Measurements from ENCODE around the gene TUBB6. TPM values are rescaled to one million over a fixed set of nuclear protein-coding genes. Genes with fewer than 3 reads are reported as not detected.

Gene TUBB6
- total RNA-seq, 1 donor from 2014 or later = 31.9 TPM

GRCh38 chr18:12291161-12291560, 16.9 kb upstream of the TUBB6 start:
- Mint-ChIP-seq H3K4me3 (no peak overlapping the region), H3K36me3 (ENCODE audit: low read depth) (no peaks in the 10 kb centered on the region), H3K4me1 (peaks cover 6% of the 10 kb centered on the region), H3K9me3 (no peaks in the 10 kb centered on the region), H3K27me3 (peaks cover 27% of the 10 kb centered on the region), H3K27ac (no peak overlapping the region)
- TF ChIP-seq CTCF (IDR thresholded peaks at IDR 0.05) = no peak
- CTCF ChIA-PET = no interaction called here
- POLR2A ChIA-PET = no interaction called here
- no peak for ATAC-seq (ENCODE audit: low read depth)
- DNase-seq = no peak
- intact Hi-C loops (cut with micrococcal nuclease) = no loop called here

DNA sequence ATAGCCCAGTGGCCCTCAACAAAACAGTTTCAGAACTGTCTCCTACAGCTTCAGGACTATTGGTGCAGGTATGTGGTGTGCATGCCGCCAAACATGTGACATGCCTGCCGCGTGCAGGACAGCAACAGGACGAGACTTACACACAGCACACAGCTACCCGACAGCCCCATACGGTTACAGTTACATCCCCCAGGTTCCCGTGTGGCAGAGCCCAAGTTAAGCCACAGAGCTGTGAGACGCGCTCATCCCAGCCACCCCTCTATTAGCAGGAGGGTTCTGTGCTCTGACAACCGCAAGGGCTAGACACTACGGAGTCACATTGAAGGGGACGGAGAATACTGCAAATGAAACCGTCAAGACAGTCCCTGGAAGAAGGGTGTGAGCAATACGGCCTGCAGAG, 16.4 kb upstream of the TUBB6 start:
- H3K4me1 Mint-ChIP-seq = peaks cover 6% of the 10 kb centered on the region

DNA sequence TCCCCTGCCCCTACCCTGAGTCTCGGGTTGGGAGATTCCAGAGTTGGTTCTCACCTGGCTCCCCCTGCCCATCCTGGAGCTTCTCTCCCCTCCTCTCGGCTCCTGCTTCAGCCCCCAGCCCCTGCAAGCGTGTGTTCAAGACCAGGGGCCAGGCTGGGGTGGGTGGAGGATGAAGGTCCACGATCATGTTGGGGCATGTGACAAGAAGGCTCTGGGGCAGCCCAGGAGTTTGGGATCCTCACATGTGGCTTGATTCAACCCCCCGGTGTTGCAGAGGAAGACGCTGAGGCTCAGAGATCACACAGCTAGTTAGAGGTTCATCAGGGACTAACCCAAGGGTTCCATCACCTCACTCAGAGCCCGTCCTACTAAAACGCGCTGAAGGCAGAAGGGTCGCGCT, 14.2 kb upstream of the TUBB6 start:
- no peaks in the 10 kb centered on the region for H3K4me1 Mint-ChIP-seq
- no peak for ATAC-seq (ENCODE audit: low read depth)
- H3K27me3 Mint-ChIP-seq = peaks cover 24% of the 10 kb centered on the region
- TF ChIP-seq CTCF (IDR thresholded peaks at IDR 0.05) = no peak
- POLR2A ChIA-PET = no interaction called here
- DNase-seq = no peak
- H3K27ac Mint-ChIP-seq = no peak overlapping the region
- CTCF ChIA-PET = no interaction called here
- H3K4me3 Mint-ChIP-seq = no peak overlapping the region
- H3K9me3 Mint-ChIP-seq = no peaks in the 10 kb centered on the region
- no peaks in the 10 kb centered on the region for H3K36me3 Mint-ChIP-seq (ENCODE audit: low read depth)
- intact Hi-C loops (cut with micrococcal nuclease) = no loop called here

More for the DNA sequence above, 16.4 kb upstream of the TUBB6 start:
- Mint-ChIP-seq H3K27me3 (peaks cover 32% of the 10 kb centered on the region), H3K9me3 (no peaks in the 10 kb centered on the region), H3K36me3 (ENCODE audit: low read depth) (no peaks in the 10 kb centered on the region), H3K4me3 (no peak overlapping the region), H3K27ac (no peak overlapping the region)
- no peak for TF ChIP-seq CTCF (IDR thresholded peaks at IDR 0.05)
- ChIA-PET CTCF (no interaction called here), POLR2A (interaction anchor here (0.9 kb wide), 1 partner anchor 16 kb away, joined by 6 read pairs; no protein-coding TSS in a partner anchor)
- no peak for ATAC-seq (ENCODE audit: low read depth)
- DNase-seq = no peak
- intact Hi-C loops (cut with micrococcal nuclease) = no loop called here

- Mint-ChIP-seq H3K27me3 (peaks cover 13% of the 10 kb centered on the region), H3K27ac (no peak overlapping the region), H3K4me3 (no peak overlapping the region), H3K9me3 (no peaks in the 10 kb centered on the region), H3K36me3 (ENCODE audit: low read depth) (no peaks in the 10 kb centered on the region), H3K4me1 (no peaks in the 10 kb centered on the region)
- no peak for TF ChIP-seq CTCF (IDR thresholded peaks at IDR 0.05)
- POLR2A ChIA-PET = interaction anchor here (0.6 kb wide), 2 partner anchors 26 to 588 kb away, joined by 3 read pairs; no protein-coding TSS in a partner anchor
- DNase-seq (no peak), ATAC-seq (ENCODE audit: low read depth) (no peak)
- CTCF ChIA-PET = no interaction called here
- intact Hi-C loops (cut with micrococcal nuclease) = no loop called here
Observed at GRCh38 chr18:12295389-12296086, 12.5 kb upstream of the TUBB6 start.

- Mint-ChIP-seq H3K4me3 (no peak overlapping the region), H3K9me3 (no peaks in the 10 kb centered on the region), H3K36me3 (ENCODE audit: low read depth) (no peaks in the 10 kb centered on the region), H3K27ac (no peak overlapping the region), H3K27me3 (peaks cover 13% of the 10 kb centered on the region), H3K4me1 (no peaks in the 10 kb centered on the region)
- DNase-seq (no peak), ATAC-seq (ENCODE audit: low read depth) (no peak)
- CTCF ChIA-PET = no interaction called here
- POLR2A ChIA-PET = interaction anchor here (0.6 kb wide), 1 partner anchor 587 kb away, joined by 3 read pairs; no protein-coding TSS in a partner anchor
- intact Hi-C loops (cut with micrococcal nuclease) = no loop called here
- TF ChIP-seq CTCF (IDR thresholded peaks at IDR 0.05) = no peak
Observed at GRCh38 chr18:12296087-12296403, 12.0 kb upstream of the TUBB6 start.

All from activated B cell treated with CpG ODN at 0.5 μM for 24 hours (primary cell).